Naive thymus-derived CD4-positive, alpha-beta T cell (primary cell): ENCODE measurements around the gene ARHGAP24. TPM values are rescaled to one million over a fixed set of nuclear protein-coding genes. Genes with fewer than 3 reads are reported as not detected.

Source experiments
- ATAC-seq: fragments of 150-1000 bp; cut with Tn5 transposase; 2 replicates; pipeline ENCODE4 v1.10.0; 2021; ENCODE audit warnings: mild to moderate bottlenecking, moderate library complexity
- CTCF ChIA-PET: fragments of 350-600 bp; sonication (Branson Sonifier 250); formaldehyde crosslinking; loops from one replicate; lab custom pipeline; 2021; ENCODE audit warnings: antibody characterized with exemption; lab: Charles Lee
- POLR2A ChIA-PET: fragments of 350-600 bp; sonication (Branson Sonifier 250); formaldehyde crosslinking; loops from one replicate; lab custom pipeline; 2021; ENCODE audit warnings: antibody characterized with exemption, inconsistent platforms; lab: Charles Lee
- DNase-seq, 9 donors: peaks; one replicate each; pipeline versions ENCODE4 v3.0.0 to v3.0.0-alpha.2; 2020 to 2022; ENCODE audit warnings: mixed read lengths in 1 of 9
- H3K27ac ChIP-seq: one replicate; pipeline ENCODE4 v1.7.0; 2013; ENCODE audit warnings: mild to moderate bottlenecking, low read depth, low read length, moderate library complexity
- H3K27me3 ChIP-seq, 2 donors: one replicate each; pipeline ENCODE4 v1.7.0; 2013; ENCODE audit warnings: low read length in 2 of 2, mild to moderate bottlenecking in 2 of 2, moderate library complexity in 2 of 2; ENCODE audit not compliant: control insufficient read depth in 2 of 2, insufficient read depth in 2 of 2
- H3K36me3 ChIP-seq, 3 experiments: 1 replicate in 2 of 3; 2 replicates in 1 of 3; pipeline ENCODE4 v1.7.0; 2013; ENCODE audit warnings: low read length in 3 of 3, mild to moderate bottlenecking in 3 of 3, moderate library complexity in 1 of 3; ENCODE audit not compliant: insufficient read depth in 3 of 3, control insufficient read depth in 2 of 3
- H3K4me1 ChIP-seq, 2 donors: one replicate each; pipeline ENCODE4 v1.7.0; 2013; ENCODE audit warnings: low read length in 2 of 2, mild to moderate bottlenecking in 2 of 2, moderate library complexity in 1 of 2; ENCODE audit not compliant: control insufficient read depth in 2 of 2, insufficient read depth in 2 of 2
- H3K4me3 ChIP-seq: 2 replicates; pipeline ENCODE4 v1.7.0; 2013; ENCODE audit warnings: mild to moderate bottlenecking, low read length
- H3K9me3 ChIP-seq, 3 experiments: 1 replicate in 2 of 3; 2 replicates in 1 of 3; pipeline ENCODE4 v1.7.0; 2013; ENCODE audit warnings: low read length in 3 of 3; ENCODE audit not compliant: control insufficient read depth in 2 of 3
- H3K27ac Mint-ChIP-seq, 9 donors: one replicate each; pipeline ENCODE4 v1.8.0; 2020 to 2022; ENCODE audit warnings: mixed read lengths in 9 of 9, mild to moderate bottlenecking in 8 of 9, moderate library complexity in 5 of 9, inconsistent platforms in 2 of 9
- H3K27me3 Mint-ChIP-seq, 5 donors: one replicate each; pipeline ENCODE4 v1.8.0; 2021 to 2022; ENCODE audit warnings: mixed read lengths in 5 of 5, mild to moderate bottlenecking in 1 of 5
- H3K36me3 Mint-ChIP-seq, 5 donors: one replicate each; pipeline ENCODE4 v1.8.0; 2020 to 2022; ENCODE audit warnings: mixed read lengths in 5 of 5, mild to moderate bottlenecking in 3 of 5, inconsistent platforms in 1 of 5
- H3K4me1 Mint-ChIP-seq, 7 donors: one replicate each; pipeline ENCODE4 v1.8.0; 2020 to 2022; ENCODE audit warnings: mixed read lengths in 7 of 7, mild to moderate bottlenecking in 3 of 7, inconsistent platforms in 1 of 7
- H3K4me3 Mint-ChIP-seq, 10 donors: one replicate each; pipeline ENCODE4 v1.8.0; 2020 to 2022; ENCODE audit warnings: mild to moderate bottlenecking in 10 of 10, mixed read lengths in 10 of 10, moderate library complexity in 6 of 10, inconsistent platforms in 2 of 10
- H3K9me3 Mint-ChIP-seq, 11 donors: one replicate each; pipeline ENCODE4 v1.8.0; 2020 to 2022; ENCODE audit warnings: mixed read lengths in 11 of 11, mild to moderate bottlenecking in 4 of 11, inconsistent platforms in 1 of 11, moderate library complexity in 1 of 11
- intact Hi-C, 2 donors: fragments of 100-400 bp; cut with micrococcal nuclease; formaldehyde crosslinking; loops; one replicate each; pipeline ENCODE4 v1.15.1; 2023
- polyA plus RNA-seq, 2 donors: library from polyadenylated mRNA; unstranded; fragments of 300-500 nt; fragmentation: Illumina TruSeq; gene quantifications; one replicate each; pipeline ENCODE4 v1.2.3, GENCODE V29; 2021
- total RNA-seq, 6 experiments: library from RNA in 5 of 6; stranded (reverse) in 5 of 6; gene quantifications; 1 replicate in 5 of 6; 2 replicates in 1 of 6; pipeline ENCODE4 v1.2.3 and lab custom pipeline; 2021 to 2026

Gene ARHGAP24
- total and polyA plus RNA-seq, 7 experiments from 2014 or later, result 0.41 to 12.7 (median 1.3) TPM; not detected in 3

GRCh38 chr4:85431881-85432485, 43.0 kb upstream of the ARHGAP24 start:
- no peak for DNase-seq
- Histone ChIP-seq H3K27ac (no peak overlapping the region), H3K9me3 (no peaks in the 10 kb centered on the region), H3K4me1 (no peaks in the 10 kb centered on the region), H3K36me3 (no peaks in the 10 kb centered on the region), H3K27me3 (no peaks in the 10 kb centered on the region), H3K4me3 (no peak overlapping the region)
- Mint-ChIP-seq H3K27ac (no peak overlapping the region), H3K9me3 (peaks cover 0 to 9% (median 0%) of the 10 kb centered on the region in 11 donors), H3K27me3 (peaks cover 0 to 8% (median 0%) of the 10 kb centered on the region in 5 donors), H3K4me3 (no peak overlapping the region), H3K4me1 (no peaks in the 10 kb centered on the region), H3K36me3 (peaks cover 0 to 3% (median 0%) of the 10 kb centered on the region in 5 donors)
- intact Hi-C loops, result no loop called here
- ChIA-PET POLR2A (no interaction called here), CTCF (no interaction called here)
- no peak for ATAC-seq

- no peak overlapping the region for H3K4me3 ChIP-seq
- H3K27me3 ChIP-seq, result no peaks in the 10 kb centered on the region
- no peak for ATAC-seq
- no peaks in the 10 kb centered on the region for H3K36me3 ChIP-seq
- H3K27ac ChIP-seq, result no peak overlapping the region
- intact Hi-C loops, result no loop called here
- H3K4me1 ChIP-seq, result no peaks in the 10 kb centered on the region
- no peak for DNase-seq
- H3K27me3 Mint-ChIP-seq, result no peaks in the 10 kb centered on the region
- H3K27ac Mint-ChIP-seq, result no peak overlapping the region
- no peak overlapping the region for H3K4me3 Mint-ChIP-seq
- ChIA-PET CTCF (no interaction called here), POLR2A (no interaction called here)
- H3K9me3 Mint-ChIP-seq, result peaks cover 0 to 2% (median 0%) of the 10 kb centered on the region in 11 donors
- no peaks in the 10 kb centered on the region for H3K4me1 Mint-ChIP-seq
- no peaks in the 10 kb centered on the region for H3K9me3 ChIP-seq
- H3K36me3 Mint-ChIP-seq, result no peaks in the 10 kb centered on the region
Measured at GRCh38 chr4:85445050-85445639, 29.8 kb upstream of the ARHGAP24 start.

DNA sequence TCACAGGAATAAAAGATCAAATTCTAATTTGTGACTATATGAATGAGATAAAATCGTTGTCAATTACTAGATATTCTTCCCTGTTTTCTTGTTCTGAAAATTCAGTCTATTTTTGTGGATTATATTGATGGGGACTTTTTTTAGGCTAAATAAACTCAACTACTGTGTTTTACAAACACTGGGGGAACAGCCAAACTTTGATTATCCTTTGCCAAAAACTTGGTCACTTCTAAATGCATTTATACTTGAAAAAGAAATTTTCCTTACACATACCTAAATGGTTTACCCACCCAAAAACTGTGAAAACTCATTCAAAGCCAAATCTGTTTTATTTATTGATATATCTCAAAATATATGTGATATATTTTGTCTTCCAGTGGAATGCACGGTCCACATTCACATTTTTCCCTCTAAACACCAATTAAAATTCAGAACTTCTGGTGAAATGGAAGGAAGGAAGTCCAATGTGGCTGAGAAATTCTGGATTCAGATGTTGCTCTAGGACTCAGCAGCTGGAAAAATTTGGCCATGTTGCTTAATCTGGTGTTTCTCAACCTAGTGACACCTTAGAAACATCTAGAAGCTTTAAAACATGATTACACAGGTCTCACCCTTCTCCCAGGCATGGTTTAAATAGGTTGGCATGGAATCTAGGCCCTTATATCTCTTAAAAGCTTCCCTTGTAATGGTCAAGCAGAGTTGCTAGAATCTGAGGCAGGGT, 28.6 kb upstream of the ARHGAP24 start:
- Mint-ChIP-seq H3K27me3 (no peaks in the 10 kb centered on the region), H3K4me3 (no peak overlapping the region), H3K9me3 (no peaks in the 10 kb centered on the region), H3K36me3 (no peaks in the 10 kb centered on the region), H3K27ac (no peak overlapping the region), H3K4me1 (no peaks in the 10 kb centered on the region)
- H3K36me3 ChIP-seq, result no peaks in the 10 kb centered on the region
- ChIA-PET CTCF (no interaction called here), POLR2A (no interaction called here)
- no peaks in the 10 kb centered on the region for H3K27me3 ChIP-seq
- intact Hi-C loops, result no loop called here
- H3K9me3 ChIP-seq, result no peaks in the 10 kb centered on the region
- no peak overlapping the region for H3K27ac ChIP-seq
- no peak for DNase-seq
- no peak overlapping the region for H3K4me3 ChIP-seq
- ATAC-seq, result no peak
- H3K4me1 ChIP-seq, result no peaks in the 10 kb centered on the region

DNA sequence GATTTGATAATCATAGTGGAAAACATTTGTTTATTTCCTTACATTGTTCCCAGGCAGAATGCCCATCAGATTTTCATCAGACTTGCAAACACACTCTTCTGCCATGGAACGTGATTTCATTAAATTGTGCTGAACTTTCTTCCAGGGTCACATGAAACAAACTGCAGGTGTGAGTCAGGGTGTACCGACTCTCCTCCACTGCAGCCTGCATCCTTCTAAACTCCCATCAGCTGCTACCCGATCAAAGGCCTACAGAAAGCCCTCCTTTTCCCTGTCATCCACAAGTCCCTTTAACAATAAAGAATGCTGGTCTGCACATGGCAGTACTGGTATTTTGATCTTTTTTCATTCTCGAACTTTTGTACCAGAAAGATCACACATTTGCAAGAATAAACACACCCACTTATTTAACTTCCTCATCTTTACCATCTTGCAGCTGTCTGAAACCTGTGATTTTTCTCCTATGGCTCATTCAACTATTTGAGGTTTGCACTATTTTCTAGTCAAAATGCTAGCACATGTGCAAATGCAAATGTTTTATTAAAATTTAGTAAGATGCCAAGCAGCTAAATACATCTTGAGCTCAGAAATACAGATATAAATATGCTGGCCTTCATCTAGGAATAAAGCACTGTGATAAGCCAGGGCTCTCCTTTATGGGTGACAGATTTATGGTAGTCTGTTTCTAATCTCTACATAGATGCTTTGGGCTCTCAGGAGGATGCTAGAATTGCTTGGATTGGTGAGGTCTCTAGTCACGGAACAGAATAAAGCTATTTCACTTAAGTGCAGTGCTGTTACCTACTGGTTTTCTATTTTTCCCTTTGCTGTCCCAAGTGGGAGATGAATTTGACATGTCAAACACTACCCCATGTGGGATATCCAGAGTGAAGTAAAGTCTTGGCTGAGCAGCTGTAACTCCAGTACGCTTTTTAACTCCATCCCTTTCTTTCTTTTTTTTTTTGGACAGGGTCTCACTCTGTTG, 25.8 kb upstream of the ARHGAP24 start:
- intact Hi-C loops, result no loop called here
- Histone ChIP-seq H3K4me1 (no peaks in the 10 kb centered on the region), H3K36me3 (no peaks in the 10 kb centered on the region), H3K27me3 (no peaks in the 10 kb centered on the region), H3K27ac (no peak overlapping the region), H3K4me3 (no peak overlapping the region), H3K9me3 (no peaks in the 10 kb centered on the region)
- no peaks in the 10 kb centered on the region for H3K4me1 Mint-ChIP-seq
- ChIA-PET CTCF (no interaction called here), POLR2A (no interaction called here)
- no peak overlapping the region for H3K4me3 Mint-ChIP-seq
- no peaks in the 10 kb centered on the region for H3K9me3 Mint-ChIP-seq
- DNase-seq (no peak), ATAC-seq (no peak)
- no peak overlapping the region for H3K27ac Mint-ChIP-seq
- no peaks in the 10 kb centered on the region for H3K27me3 Mint-ChIP-seq
- no peaks in the 10 kb centered on the region for H3K36me3 Mint-ChIP-seq

DNA sequence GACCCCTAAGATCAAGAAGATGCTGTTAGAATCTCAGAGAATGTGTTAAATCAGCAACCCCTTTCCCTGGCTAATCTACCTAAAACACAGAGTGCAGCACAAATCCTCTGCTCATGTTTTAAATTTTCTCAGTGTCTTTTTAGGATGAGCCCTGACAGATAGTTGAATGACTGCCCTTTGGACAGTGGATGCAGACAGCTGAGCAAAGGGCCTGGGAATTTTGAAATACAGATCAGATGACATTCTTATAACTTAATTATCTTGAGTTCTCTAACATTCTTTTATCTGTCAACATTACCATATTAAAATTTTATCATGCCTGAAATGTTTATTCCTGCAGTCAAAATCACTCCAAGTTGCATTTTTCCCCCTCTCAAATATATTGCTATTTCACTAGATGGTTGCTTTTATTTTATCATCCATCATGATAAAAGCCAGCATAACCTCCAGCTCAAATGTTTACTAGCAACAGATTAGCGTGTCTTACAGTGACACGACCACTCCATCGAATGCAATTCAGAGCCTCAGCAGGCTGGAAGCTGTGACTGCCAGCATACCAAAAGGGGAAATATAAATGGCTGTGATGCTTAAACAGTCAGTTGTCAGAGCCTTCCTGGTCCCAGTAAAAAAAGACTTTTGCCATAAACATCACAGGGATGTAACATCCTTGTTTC, 22.8 kb upstream of the ARHGAP24 start:
- no peaks in the 10 kb centered on the region for H3K9me3 Mint-ChIP-seq
- no peaks in the 10 kb centered on the region for H3K27me3 Mint-ChIP-seq
- no peak overlapping the region for H3K27ac Mint-ChIP-seq
- Histone ChIP-seq H3K27me3 (no peaks in the 10 kb centered on the region), H3K27ac (no peak overlapping the region), H3K4me3 (no peak overlapping the region), H3K9me3 (no peaks in the 10 kb centered on the region), H3K36me3 (no peaks in the 10 kb centered on the region), H3K4me1 (no peaks in the 10 kb centered on the region)
- intact Hi-C loops, result no loop called here
- ChIA-PET CTCF (no interaction called here), POLR2A (no interaction called here)
- DNase-seq (no peak), ATAC-seq (no peak)
- H3K4me1 Mint-ChIP-seq, result no peaks in the 10 kb centered on the region
- no peaks in the 10 kb centered on the region for H3K36me3 Mint-ChIP-seq
- H3K4me3 Mint-ChIP-seq, result no peak overlapping the region

GRCh38 chr4:85455942-85456341, 19.0 kb upstream of the ARHGAP24 start:
- intact Hi-C loops, result no loop called here
- peaks cover 0 to 5% (median 0%) of the 10 kb centered on the region in 11 donors for H3K9me3 Mint-ChIP-seq
- H3K9me3 ChIP-seq, result no peaks in the 10 kb centered on the region
- no peak overlapping the region for H3K4me3 Mint-ChIP-seq
- H3K27me3 ChIP-seq, result no peaks in the 10 kb centered on the region
- H3K36me3 Mint-ChIP-seq, result no peaks in the 10 kb centered on the region
- no peak overlapping the region for H3K27ac ChIP-seq
- no peaks in the 10 kb centered on the region for H3K4me1 ChIP-seq
- H3K27me3 Mint-ChIP-seq, result no peaks in the 10 kb centered on the region
- ChIA-PET CTCF (no interaction called here), POLR2A (no interaction called here)
- H3K36me3 ChIP-seq, result no peaks in the 10 kb centered on the region
- DNase-seq (no peak), ATAC-seq (no peak)
- no peak overlapping the region for H3K4me3 ChIP-seq
- no peak overlapping the region for H3K27ac Mint-ChIP-seq
- no peaks in the 10 kb centered on the region for H3K4me1 Mint-ChIP-seq
